H9 (cell line): ENCODE measurements around the gene CXCL8. TPM values are rescaled to one million over a fixed set of nuclear protein-coding genes. Genes with fewer than 3 reads are reported as not detected.

ENCODE experiments used
- DNase-seq: peaks from one replicate; pipeline ENCODE4 v3.0.0-alpha.2; 2017
- H2AFZ ChIP-seq: one replicate; pipeline ENCODE4 v1.6.1; 2013; ENCODE audit warnings: mild to moderate bottlenecking, low read length, control low read depth, moderate library complexity
- H2AK5ac ChIP-seq: 2 replicates; pipeline ENCODE4 v1.6.1; 2013; ENCODE audit warnings: low read length, control low read depth, mixed read lengths; ENCODE audit not compliant: insufficient read length
- H2BK120ac ChIP-seq: one replicate; pipeline ENCODE4 v1.6.1; 2013; ENCODE audit warnings: low read depth, mild to moderate bottlenecking, low read length, control low read depth, inconsistent platforms; ENCODE audit not compliant: poor library complexity, severe bottlenecking
- H2BK12ac ChIP-seq: 2 replicates; pipeline ENCODE4 v1.6.1; 2013; ENCODE audit warnings: low read length, control low read depth, mixed read lengths, low read depth; ENCODE audit not compliant: insufficient read length
- H2BK15ac ChIP-seq: 2 replicates; pipeline ENCODE4 v1.6.1; 2013; ENCODE audit warnings: low read depth, low read length, control low read depth
- H2BK20ac ChIP-seq: one replicate; pipeline ENCODE4 v1.6.1; 2013; ENCODE audit warnings: low read depth, mild to moderate bottlenecking, low read length, control low read depth, inconsistent platforms; ENCODE audit not compliant: poor library complexity, severe bottlenecking
- H2BK5ac ChIP-seq: 2 replicates; pipeline ENCODE4 v1.6.1; 2013; ENCODE audit warnings: low read length, control low read depth, mixed read lengths; ENCODE audit not compliant: insufficient read length
- H3K14ac ChIP-seq: 2 replicates; pipeline ENCODE4 v1.6.1; 2013; ENCODE audit warnings: low read length, control low read depth; ENCODE audit not compliant: insufficient read depth
- H3K18ac ChIP-seq: 2 replicates; pipeline ENCODE4 v1.6.1; 2013; ENCODE audit warnings: low read depth, mild to moderate bottlenecking, mixed read lengths, low read length, control low read depth; ENCODE audit not compliant: insufficient read length
- H3K23ac ChIP-seq: 2 replicates; pipeline ENCODE4 v1.6.1; 2013; ENCODE audit warnings: low read length, control low read depth, mixed read lengths, low read depth; ENCODE audit not compliant: insufficient read length
- H3K23me2 ChIP-seq: 2 replicates; pipeline ENCODE4 v1.6.1; 2013; ENCODE audit warnings: low read depth, mild to moderate bottlenecking, mixed read lengths, low read length, control low read depth; ENCODE audit not compliant: insufficient read length, poor library complexity, severe bottlenecking
- H3K27ac ChIP-seq: 2 replicates; pipeline ENCODE4 v1.5.1; 2013; ENCODE audit warnings: low read length, control low read depth, mixed read lengths, low read depth; ENCODE audit not compliant: insufficient read length
- H3K27me3 ChIP-seq: 2 replicates; pipeline ENCODE4 v1.6.1; 2013; ENCODE audit warnings: low read length, control low read depth, inconsistent platforms; ENCODE audit not compliant: insufficient read depth
- H3K4ac ChIP-seq: 2 replicates; pipeline ENCODE4 v1.6.1; 2013; ENCODE audit warnings: low read depth, mild to moderate bottlenecking, control low read depth, inconsistent platforms, low read length, moderate library complexity
- H3K4me1 ChIP-seq: 2 replicates; pipeline ENCODE4 v1.6.1; 2013; ENCODE audit warnings: low read length, control low read depth, inconsistent platforms; ENCODE audit not compliant: insufficient read depth
- H3K4me2 ChIP-seq: 2 replicates; pipeline ENCODE4 v1.6.1; 2013; ENCODE audit warnings: low read length, control low read depth, mixed read lengths; ENCODE audit not compliant: insufficient read length, insufficient read depth
- H3K56ac ChIP-seq: 2 replicates; pipeline ENCODE4 v1.6.1; 2013; ENCODE audit warnings: low read depth, mild to moderate bottlenecking, mixed read lengths, low read length, control low read depth; ENCODE audit not compliant: insufficient read length
- H3K79me1 ChIP-seq: 2 replicates; pipeline ENCODE4 v1.6.1; 2013; ENCODE audit warnings: low read depth, mild to moderate bottlenecking, moderate library complexity, low read length, control low read depth, inconsistent platforms; ENCODE audit not compliant: insufficient read depth, poor library complexity, severe bottlenecking
- H3K79me2 ChIP-seq: 2 replicates; pipeline ENCODE4 v1.6.1; 2013; ENCODE audit warnings: low read length, control low read depth, inconsistent platforms; ENCODE audit not compliant: insufficient read depth
- H3K9ac ChIP-seq: 2 replicates; pipeline ENCODE4 v1.6.1; 2013; ENCODE audit warnings: low read length, control low read depth, mixed read lengths; ENCODE audit not compliant: insufficient read length; ENCODE audit errors: extremely low read depth
- H3K9me3 ChIP-seq: one replicate; pipeline ENCODE4 v1.6.1; 2013; ENCODE audit warnings: low read depth, low read length, inconsistent platforms; ENCODE audit not compliant: control insufficient read depth
- H3T11ph ChIP-seq: one replicate; pipeline ENCODE4 v1.6.1; 2013; ENCODE audit warnings: mild to moderate bottlenecking, low read length, control low read depth, inconsistent platforms
- H4K20me1 ChIP-seq: one replicate; pipeline ENCODE4 v1.6.1; 2013; ENCODE audit not compliant: control insufficient read depth, insufficient read length, insufficient read depth
- H4K5ac ChIP-seq: 2 replicates; pipeline ENCODE4 v1.6.1; 2013; ENCODE audit warnings: low read depth, mild to moderate bottlenecking, mixed read lengths, low read length, control low read depth; ENCODE audit not compliant: insufficient read length
- H4K8ac ChIP-seq: replicated peaks from 2 replicates; pipeline ENCODE4 v1.6.1; 2013; ENCODE audit warnings: low read length, control low read depth, mixed read lengths, low read depth; ENCODE audit not compliant: insufficient read length
- H4K91ac ChIP-seq: 2 replicates; pipeline ENCODE4 v1.6.1; 2013; ENCODE audit warnings: low read depth, mild to moderate bottlenecking, moderate library complexity, mixed read lengths, low read length, control low read depth; ENCODE audit not compliant: insufficient read length
- H3K27ac Mint-ChIP-seq, 3 experiments: 2 replicates in 2 of 3; 3 replicates in 1 of 3; pipeline ENCODE4 v1.8.0; 2020 to 2021; ENCODE audit warnings: mixed read lengths in 3 of 3, mild to moderate bottlenecking in 1 of 3, moderate library complexity in 1 of 3
- H3K27me3 Mint-ChIP-seq: 2 replicates; pipeline ENCODE4 v1.8.0; 2021; ENCODE audit warnings: low read depth, mild to moderate bottlenecking, moderate library complexity, mixed read lengths
- H3K36me3 Mint-ChIP-seq, 3 experiments: 2 replicates in 2 of 3; 3 replicates in 1 of 3; pipeline ENCODE4 v1.8.0; 2020 to 2021; ENCODE audit warnings: low read depth in 3 of 3, mixed read lengths in 3 of 3; ENCODE audit not compliant: insufficient read depth in 1 of 3
- H3K4me1 Mint-ChIP-seq, 2 experiments: 2 replicates each; pipeline ENCODE4 v1.8.0; 2020; ENCODE audit warnings: mixed read lengths in 2 of 2
- H3K4me3 Mint-ChIP-seq, 2 experiments: 2 replicates in 1 of 2; 3 replicates in 1 of 2; pipeline ENCODE4 v1.8.0; 2020 to 2021; ENCODE audit warnings: mild to moderate bottlenecking in 2 of 2, mixed read lengths in 2 of 2, moderate library complexity in 1 of 2
- H3K9me3 Mint-ChIP-seq, 2 experiments: 2 replicates in 1 of 2; 3 replicates in 1 of 2; pipeline ENCODE4 v1.8.0; 2020; ENCODE audit warnings: mild to moderate bottlenecking in 2 of 2, mixed read lengths in 2 of 2, moderate library complexity in 1 of 2
- WGBS: extraction: QIAGEN DNeasy Blood & Tissue Kit; methylation state at CpG from one replicate; pipeline ENCODE4 v1.1.7; 2013; ENCODE audit warnings: missing lambda C conversion rate, low lambda C conversion rate, mixed read lengths; ENCODE audit not compliant: insufficient read length; ENCODE audit errors: extremely low coverage; 5-methylcytosine and 5-hydroxymethylcytosine counted together
- total RNA-seq: library from RNA; stranded (reverse); gene quantifications from 2 replicates; pipeline ENCODE4 v1.2.1, GENCODE V29; 2021
- TF ChIP-seq, protein P1 (sequence below): fragments of 200-600 bp; sonication (generic); conservative IDR thresholded peaks from 3 replicates; pipeline ENCODE4 v1.8.0; 2021; ENCODE audit warnings: antibody characterized with exemption, mild to moderate bottlenecking

The CXCL8 gene
- total RNA-seq, 1 experiment from 2014 or later, result not detected

GRCh38 chr4:73704314-73705055 is 35.9 kb upstream of the CXCL8 start:
- Mint-ChIP-seq H3K4me1 (peaks cover 12 to 24% of the 10 kb centered on the region in 2 experiments), H3K4me3 (no peak overlapping the region), H3K27me3 (no peaks in the 10 kb centered on the region; the same call in 1 of the 2 replicates), H3K9me3 (peaks cover 0 to 2% of the 10 kb centered on the region in 2 experiments; a peak in 1 of 5 replicates), H3K36me3 (no peaks in the 10 kb centered on the region; a peak in 1 of 7 replicates), H3K27ac (peak overlapping the region in 2 of 3 experiments; percentile 52 to 98; a peak in 5 of 7 replicates)
- Histone ChIP-seq H3K23ac (no peak overlapping the region), H3K79me2 (no peaks in the 10 kb centered on the region), H4K8ac (no peak overlapping the region), H3K4me2 (peak overlapping the region; percentile 42), H2AFZ (no peak overlapping the region), H3K56ac (no peak overlapping the region), H4K91ac (no peak overlapping the region), H2BK12ac (peak overlapping the region; percentile 1), H3K27ac (peak overlapping the region; percentile 99), H3K79me1 (no peaks in the 10 kb centered on the region), H3K14ac (no peak overlapping the region), H3K27me3 (no peaks in the 10 kb centered on the region), H3T11ph (no peak overlapping the region), H3K9ac (peak overlapping the region; percentile 31), H2BK120ac (no peak overlapping the region), H4K20me1 (no peaks in the 10 kb centered on the region), H2BK5ac (peak overlapping the region; percentile 91), H3K18ac (no peak overlapping the region), H2AK5ac (peak overlapping the region; percentile 3), H3K23me2 (no peaks in the 10 kb centered on the region), H3K9me3 (no peaks in the 10 kb centered on the region), H2BK15ac (no peak overlapping the region; the same call in 1 of the 2 replicates), H3K4me1 (peaks cover 9% of the 10 kb centered on the region; the same call in 1 of the 2 replicates), H2BK20ac (no peak overlapping the region), H4K5ac (peak overlapping the region; percentile 93), H3K4ac (no peak overlapping the region)
- no peak for DNase-seq
- WGBS, result no CpG with 5 or more reads among the region's 9 CpGs
- TF ChIP-seq, protein P1, sequence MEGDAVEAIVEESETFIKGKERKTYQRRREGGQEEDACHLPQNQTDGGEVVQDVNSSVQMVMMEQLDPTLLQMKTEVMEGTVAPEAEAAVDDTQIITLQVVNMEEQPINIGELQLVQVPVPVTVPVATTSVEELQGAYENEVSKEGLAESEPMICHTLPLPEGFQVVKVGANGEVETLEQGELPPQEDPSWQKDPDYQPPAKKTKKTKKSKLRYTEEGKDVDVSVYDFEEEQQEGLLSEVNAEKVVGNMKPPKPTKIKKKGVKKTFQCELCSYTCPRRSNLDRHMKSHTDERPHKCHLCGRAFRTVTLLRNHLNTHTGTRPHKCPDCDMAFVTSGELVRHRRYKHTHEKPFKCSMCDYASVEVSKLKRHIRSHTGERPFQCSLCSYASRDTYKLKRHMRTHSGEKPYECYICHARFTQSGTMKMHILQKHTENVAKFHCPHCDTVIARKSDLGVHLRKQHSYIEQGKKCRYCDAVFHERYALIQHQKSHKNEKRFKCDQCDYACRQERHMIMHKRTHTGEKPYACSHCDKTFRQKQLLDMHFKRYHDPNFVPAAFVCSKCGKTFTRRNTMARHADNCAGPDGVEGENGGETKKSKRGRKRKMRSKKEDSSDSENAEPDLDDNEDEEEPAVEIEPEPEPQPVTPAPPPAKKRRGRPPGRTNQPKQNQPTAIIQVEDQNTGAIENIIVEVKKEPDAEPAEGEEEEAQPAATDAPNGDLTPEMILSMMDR, result no peak
